Glutamatergic neuron (in vitro differentiated cells): ENCODE results near the gene GPHN. TPM values are rescaled to one million over a fixed set of nuclear protein-coding genes. Genes with fewer than 3 reads are reported as not detected.
"Not testable (repeated sequence)": the region's sequence is repeated elsewhere in the genome, so short reads cannot be mapped to it uniquely, and the experiment has no call there.

Experiments used
- DNase-seq: peaks from one replicate; pipeline ENCODE4 v3.0.0; 2022
- H3K27ac Mint-ChIP-seq: one replicate; pipeline ENCODE4 v1.8.0; 2020; ENCODE audit warnings: mild to moderate bottlenecking, mixed read lengths, inconsistent platforms; ENCODE audit not compliant: unreplicated experiment
- H3K27me3 Mint-ChIP-seq: one replicate; pipeline ENCODE4 v1.8.0; 2020; ENCODE audit warnings: mild to moderate bottlenecking, moderate library complexity, mixed read lengths, inconsistent platforms; ENCODE audit not compliant: unreplicated experiment
- H3K36me3 Mint-ChIP-seq: one replicate; pipeline ENCODE4 v1.8.0; 2020; ENCODE audit warnings: mild to moderate bottlenecking, mixed read lengths, inconsistent platforms; ENCODE audit not compliant: unreplicated experiment
- H3K4me1 Mint-ChIP-seq: one replicate; pipeline ENCODE4 v1.8.0; 2020; ENCODE audit warnings: mild to moderate bottlenecking, low read depth, mixed read lengths, inconsistent platforms; ENCODE audit not compliant: unreplicated experiment
- H3K4me3 Mint-ChIP-seq: one replicate; pipeline ENCODE4 v1.8.0; 2020; ENCODE audit warnings: mild to moderate bottlenecking, mixed read lengths, inconsistent platforms; ENCODE audit not compliant: unreplicated experiment
- H3K9me3 Mint-ChIP-seq: one replicate; pipeline ENCODE4 v1.8.0; 2020; ENCODE audit warnings: mild to moderate bottlenecking, moderate library complexity, mixed read lengths, inconsistent platforms; ENCODE audit not compliant: unreplicated experiment
- CTCF ChIP-seq: fragments of 200-600 bp; sonication (generic); IDR thresholded peaks from one replicate; pipeline ENCODE4 v1.5.0; 2021; ENCODE audit not compliant: partially characterized antibody, unreplicated experiment
- total RNA-seq: library from RNA; stranded (reverse); fragmentation: NEBNext Ultra II Directional; extraction: Animal tissue kit (Norgen Biotek cat#: 25700); gene quantifications from one replicate; pipeline ENCODE4 v1.2.1, GENCODE V29; 2021; ENCODE audit not compliant: unreplicated experiment

Gene GPHN
- total RNA-seq, 1 donor from 2014 or later: 29.8 TPM

GRCh38 chr14:67045440-67045839 lies 537.5 kb downstream of the GPHN start:
- Mint-ChIP-seq H3K4me3 (no peak overlapping the region), H3K9me3 (peaks cover 1% of the 10 kb centered on the region), H3K27me3 (no peaks in the 10 kb centered on the region), H3K4me1 (no peaks in the 10 kb centered on the region), H3K36me3 (no peaks in the 10 kb centered on the region), H3K27ac (no peak overlapping the region)
- no peak for DNase-seq
- no peak for TF ChIP-seq CTCF

DNA sequence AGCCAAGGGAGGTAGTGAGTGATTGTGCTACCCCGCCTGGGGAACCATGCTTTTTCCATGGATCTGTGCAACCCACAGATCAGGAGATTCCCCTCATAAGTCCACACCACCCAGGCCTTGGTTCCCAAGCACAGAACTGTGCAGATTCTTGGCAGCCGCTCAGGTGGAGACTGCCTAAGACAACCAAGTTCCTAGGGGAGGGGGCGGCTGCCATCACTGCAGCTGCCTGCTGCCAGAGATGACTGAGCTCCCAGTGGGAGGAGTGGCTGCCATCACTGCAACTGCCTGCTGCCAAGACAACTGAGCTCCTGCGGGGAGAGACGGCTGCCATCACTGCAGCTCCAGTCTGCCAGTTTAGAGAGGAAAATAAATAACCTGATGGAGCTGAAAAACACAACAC lies 542.9 kb downstream of the GPHN start:
- Mint-ChIP-seq H3K4me3 (no peak overlapping the region), H3K27me3 (no peaks in the 10 kb centered on the region), H3K27ac (no peak overlapping the region), H3K4me1 (no peaks in the 10 kb centered on the region), H3K9me3 (peaks cover 9% of the 10 kb centered on the region), H3K36me3 (peaks cover 11% of the 10 kb centered on the region)
- TF ChIP-seq CTCF: no peak
- no peak for DNase-seq

- peaks cover 22% of the 10 kb centered on the region for H3K36me3 Mint-ChIP-seq
- H3K27me3 Mint-ChIP-seq: peaks cover 3% of the 10 kb centered on the region
- peaks cover 11% of the 10 kb centered on the region for H3K9me3 Mint-ChIP-seq
- DNase-seq: no peak
- H3K4me3 Mint-ChIP-seq: no peak overlapping the region
- H3K4me1 Mint-ChIP-seq: no peaks in the 10 kb centered on the region
- no peak overlapping the region for H3K27ac Mint-ChIP-seq
- TF ChIP-seq CTCF: no peak
Measured at GRCh38 chr14:67056684-67057083, 548.7 kb downstream of the GPHN start.

GRCh38 chr14:67059596-67059995 lies 551.6 kb downstream of the GPHN start:
- H3K4me3 Mint-ChIP-seq: no peak overlapping the region

DNA sequence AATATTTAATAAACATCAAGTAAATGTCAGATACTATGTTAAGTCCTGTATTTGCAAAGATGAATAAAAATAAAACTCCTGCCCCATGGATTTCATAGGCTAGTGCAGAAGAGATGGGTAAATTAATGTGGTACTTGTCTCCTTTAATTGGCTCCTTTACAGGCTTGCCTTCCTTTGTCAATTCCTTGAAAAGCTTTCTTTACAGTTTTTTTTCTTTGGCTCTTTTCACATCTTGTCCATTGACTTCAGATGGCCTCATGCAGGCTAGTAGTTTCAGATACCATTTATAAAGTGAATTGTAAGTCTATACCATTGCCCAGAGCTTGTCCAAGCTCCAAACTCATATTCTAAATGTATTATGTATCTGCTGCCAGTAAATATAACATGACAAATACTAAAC lies 552.6 kb downstream of the GPHN start:
- TF ChIP-seq CTCF: no peak
- Mint-ChIP-seq H3K9me3 (peaks cover 2% of the 10 kb centered on the region), H3K4me3 (no peak overlapping the region), H3K27ac (no peak overlapping the region), H3K27me3 (peaks cover 3% of the 10 kb centered on the region), H3K36me3 (peaks cover 12% of the 10 kb centered on the region), H3K4me1 (no peaks in the 10 kb centered on the region)
- no peak for DNase-seq

More at GRCh38 chr14:67059596-67059995, 551.6 kb downstream of the GPHN start:
- H3K4me1 Mint-ChIP-seq: no peaks in the 10 kb centered on the region
- no peak overlapping the region for H3K27ac Mint-ChIP-seq
- no peak for DNase-seq
- H3K36me3 Mint-ChIP-seq: peaks cover 12% of the 10 kb centered on the region
- H3K9me3 Mint-ChIP-seq: peaks cover 6% of the 10 kb centered on the region
- TF ChIP-seq CTCF: no peak
- peaks cover 3% of the 10 kb centered on the region for H3K27me3 Mint-ChIP-seq

GRCh38 chr14:67067070-67067814 lies 559.3 kb downstream of the GPHN start:
- H3K27ac Mint-ChIP-seq, H3K36me3 Mint-ChIP-seq, DNase-seq: not testable (repeated sequence)

More at GRCh38 chr14:67067070-67067814, 559.3 kb downstream of the GPHN start:
- H3K4me1 Mint-ChIP-seq, H3K9me3 Mint-ChIP-seq, H3K4me3 Mint-ChIP-seq, H3K27me3 Mint-ChIP-seq: not testable (repeated sequence)
